OCI-LY1 (cell line): Measurements from ENCODE around the gene POLR2I.

Experiments
- EZH2 ChIP-seq: fragments of 200-600 bp; sonication (generic), shearing (Covaris generic); IDR thresholded peaks from 2 replicates; pipeline ENCODE4 v1.8.0; 2017; ENCODE audit warnings: borderline replicate concordance, mixed run types, mild to moderate bottlenecking, antibody characterized with exemption, low read length, moderate library complexity, mixed read lengths
- TF ChIP-seq, protein P1 (sequence below): fragments of 200-600 bp; sonication (generic), shearing (Covaris generic); IDR thresholded peaks from 2 replicates; pipeline ENCODE4 v1.5.1; 2017; ENCODE audit warnings: mild to moderate bottlenecking, antibody characterized with exemption, low read length, moderate library complexity, mixed read lengths

DNA sequence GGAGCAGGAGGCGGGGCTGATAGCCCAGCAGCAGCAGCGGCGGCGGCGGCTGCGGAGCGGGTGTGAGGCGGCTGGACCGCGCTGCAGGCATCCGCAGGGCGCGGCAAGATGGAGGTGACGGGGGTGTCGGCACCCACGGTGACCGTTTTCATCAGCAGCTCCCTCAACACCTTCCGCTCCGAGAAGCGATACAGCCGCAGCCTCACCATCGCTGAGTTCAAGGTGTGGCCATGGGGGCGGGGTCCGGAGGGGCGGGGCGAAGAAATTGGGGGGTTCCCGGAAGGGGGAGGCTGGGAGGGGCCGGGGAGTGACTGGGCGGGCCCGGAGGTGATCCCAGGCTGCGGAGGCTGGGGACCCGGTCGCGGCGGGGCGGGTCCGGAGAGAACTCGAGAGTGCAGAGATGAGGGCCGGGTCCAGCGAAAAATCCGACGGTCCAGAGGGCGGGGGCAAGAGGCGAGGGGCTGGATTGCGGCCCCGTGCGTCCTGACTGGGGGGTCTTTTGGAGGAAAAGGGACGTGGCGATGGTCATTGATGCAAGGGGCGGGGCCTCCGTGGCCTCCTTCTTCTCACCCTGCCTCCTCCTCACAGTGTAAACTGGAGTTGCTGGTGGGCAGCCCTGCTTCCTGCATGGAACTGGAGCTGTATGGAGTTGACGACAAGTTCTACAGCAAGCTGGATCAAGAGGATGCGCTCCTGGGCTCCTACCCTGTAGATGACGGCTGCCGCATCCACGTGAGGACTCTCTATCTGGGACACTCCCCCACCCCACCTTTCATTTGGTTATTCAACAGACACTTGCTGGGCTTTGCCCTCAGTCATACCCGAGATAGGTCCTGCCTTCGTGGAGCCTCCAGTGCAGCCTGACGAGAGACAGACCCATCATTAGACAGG lies 1.0 kb upstream of the POLR2I start, which contains the start of gene TBCB:
- TF ChIP-seq, protein P1, sequence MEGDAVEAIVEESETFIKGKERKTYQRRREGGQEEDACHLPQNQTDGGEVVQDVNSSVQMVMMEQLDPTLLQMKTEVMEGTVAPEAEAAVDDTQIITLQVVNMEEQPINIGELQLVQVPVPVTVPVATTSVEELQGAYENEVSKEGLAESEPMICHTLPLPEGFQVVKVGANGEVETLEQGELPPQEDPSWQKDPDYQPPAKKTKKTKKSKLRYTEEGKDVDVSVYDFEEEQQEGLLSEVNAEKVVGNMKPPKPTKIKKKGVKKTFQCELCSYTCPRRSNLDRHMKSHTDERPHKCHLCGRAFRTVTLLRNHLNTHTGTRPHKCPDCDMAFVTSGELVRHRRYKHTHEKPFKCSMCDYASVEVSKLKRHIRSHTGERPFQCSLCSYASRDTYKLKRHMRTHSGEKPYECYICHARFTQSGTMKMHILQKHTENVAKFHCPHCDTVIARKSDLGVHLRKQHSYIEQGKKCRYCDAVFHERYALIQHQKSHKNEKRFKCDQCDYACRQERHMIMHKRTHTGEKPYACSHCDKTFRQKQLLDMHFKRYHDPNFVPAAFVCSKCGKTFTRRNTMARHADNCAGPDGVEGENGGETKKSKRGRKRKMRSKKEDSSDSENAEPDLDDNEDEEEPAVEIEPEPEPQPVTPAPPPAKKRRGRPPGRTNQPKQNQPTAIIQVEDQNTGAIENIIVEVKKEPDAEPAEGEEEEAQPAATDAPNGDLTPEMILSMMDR = no peak
- no peak for TF ChIP-seq EZH2
